Measurements from ENCODE around the gene IL17REL.
"Not testable (repeated sequence)": the region's sequence is repeated elsewhere in the genome, so short reads cannot be mapped to it uniquely, and the experiment has no call there.

Gene IL17REL

GRCh38 chr22:49945042-49945794 lies 67.3 kb downstream of the IL17REL start:
- DNase-seq; intact Hi-C loops (cut with DNase I): not testable (repeated sequence)

Measured in head of caudate nucleus (tissue), 42 donors.